SK-N-MC (cell line): ENCODE results near the gene MYLIP.

ENCODE experiments used
- EZH2 ChIP-seq: fragments of 200-600 bp; sonication (generic); IDR thresholded peaks from one replicate; pipeline ENCODE4 v1.6.1; 2017; ENCODE audit warnings: antibody characterized with exemption
- POLR2AphosphoS5 ChIP-seq: IDR thresholded peaks from 2 replicates; pipeline ENCODE4 v1.6.1; 2012; ENCODE audit warnings: mild to moderate bottlenecking, low read depth, low read length, borderline replicate concordance

DNA sequence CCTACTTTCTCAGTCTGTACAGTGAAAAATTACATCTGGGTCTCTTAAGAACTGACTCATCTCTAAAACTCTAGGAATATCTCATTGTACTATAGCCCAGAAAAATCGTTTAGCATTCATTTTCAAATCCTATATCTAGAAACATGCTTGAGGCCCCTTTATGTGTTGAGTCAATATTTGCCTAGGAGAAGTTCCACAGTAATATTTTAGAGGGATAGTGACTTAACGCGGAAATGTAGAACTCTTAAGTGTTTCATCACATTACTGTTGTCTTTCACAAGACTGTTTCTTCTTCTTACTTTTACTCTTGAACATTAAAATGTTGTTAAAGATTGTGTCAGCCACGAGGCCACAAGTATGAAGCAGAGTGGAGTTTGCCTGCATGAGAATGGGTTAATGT, 23.0 kb upstream of the MYLIP start:
- TF ChIP-seq POLR2AphosphoS5 (no peak), EZH2 (no peak)
